ENCODE data around the gene LPCAT1.

LPCAT1 gene

DNA sequence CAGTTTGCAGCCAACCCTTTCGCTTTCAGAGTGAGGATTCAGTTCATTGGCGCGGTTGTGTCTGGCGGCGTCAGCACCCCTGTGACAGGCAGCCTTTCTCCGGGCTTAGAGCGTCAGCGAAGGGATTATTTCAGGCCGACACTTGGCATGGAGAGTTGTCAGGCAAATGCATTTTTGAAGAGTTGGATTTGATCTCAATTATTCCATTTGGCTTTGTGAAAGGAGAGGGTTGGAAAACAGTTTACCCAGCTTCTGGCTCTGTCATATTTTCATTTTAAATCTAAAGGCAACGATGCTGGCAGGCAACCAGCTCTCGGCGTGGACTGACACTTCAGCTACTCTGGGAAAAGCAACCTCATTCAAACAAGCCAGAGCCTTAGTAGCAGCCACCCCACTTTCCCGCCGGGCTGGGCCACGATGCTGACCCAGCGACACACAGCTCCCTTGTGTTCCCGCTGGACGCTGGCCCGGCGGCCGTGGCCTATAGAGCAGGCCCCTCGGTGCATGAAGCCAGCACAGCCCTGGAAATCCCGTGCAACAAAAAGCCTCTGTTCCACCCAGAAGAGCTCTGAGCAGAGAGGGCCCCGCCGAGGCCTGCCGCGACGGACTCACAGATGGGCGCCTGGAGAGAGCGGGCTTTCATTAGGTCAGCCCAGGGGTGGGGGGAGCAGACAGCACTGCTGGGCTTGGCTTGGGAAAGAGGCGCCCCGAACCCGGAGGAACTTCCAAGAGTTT, 28.9 kb upstream of the LPCAT1 start:
- Histone ChIP-seq H3K4me1 (ENCODE audit: control insufficient read depth, low read length) (no peaks in the 10 kb centered on the region), H3K4me3 (ENCODE audit: low read length) (no peak overlapping the region), H4K20me1 (ENCODE audit: control insufficient read depth, insufficient read depth, low read depth, low read length) (no peaks in the 10 kb centered on the region), H3K27me3 (ENCODE audit: control insufficient read depth, low read length) (peaks cover 3% of the 10 kb centered on the region; the same call in 1 of the 2 replicates), H3K79me2 (ENCODE audit: control insufficient read depth, low read length) (no peaks in the 10 kb centered on the region), H3F3A (ENCODE audit: control insufficient read depth, insufficient read depth) (no peaks in the 10 kb centered on the region), H3K4me2 (ENCODE audit: low read length) (no peak overlapping the region), H3K36me3 (ENCODE audit: control insufficient read depth, low read length) (no peaks in the 10 kb centered on the region), H3K27ac (ENCODE audit: low read depth, low read length) (no peak overlapping the region), H3K9me2 (replicated peaks; ENCODE audit: control insufficient read depth, low read length) (no peaks in the 10 kb centered on the region), H3K9me3 (ENCODE audit: control insufficient read depth, insufficient read depth, low read length) (no peaks in the 10 kb centered on the region)
- no peak for TF ChIP-seq EZH2phosphoT487 (IDR thresholded peaks at IDR 0.05; ENCODE audit: borderline replicate concordance, low read length)
- TF ChIP-seq, protein P1, sequence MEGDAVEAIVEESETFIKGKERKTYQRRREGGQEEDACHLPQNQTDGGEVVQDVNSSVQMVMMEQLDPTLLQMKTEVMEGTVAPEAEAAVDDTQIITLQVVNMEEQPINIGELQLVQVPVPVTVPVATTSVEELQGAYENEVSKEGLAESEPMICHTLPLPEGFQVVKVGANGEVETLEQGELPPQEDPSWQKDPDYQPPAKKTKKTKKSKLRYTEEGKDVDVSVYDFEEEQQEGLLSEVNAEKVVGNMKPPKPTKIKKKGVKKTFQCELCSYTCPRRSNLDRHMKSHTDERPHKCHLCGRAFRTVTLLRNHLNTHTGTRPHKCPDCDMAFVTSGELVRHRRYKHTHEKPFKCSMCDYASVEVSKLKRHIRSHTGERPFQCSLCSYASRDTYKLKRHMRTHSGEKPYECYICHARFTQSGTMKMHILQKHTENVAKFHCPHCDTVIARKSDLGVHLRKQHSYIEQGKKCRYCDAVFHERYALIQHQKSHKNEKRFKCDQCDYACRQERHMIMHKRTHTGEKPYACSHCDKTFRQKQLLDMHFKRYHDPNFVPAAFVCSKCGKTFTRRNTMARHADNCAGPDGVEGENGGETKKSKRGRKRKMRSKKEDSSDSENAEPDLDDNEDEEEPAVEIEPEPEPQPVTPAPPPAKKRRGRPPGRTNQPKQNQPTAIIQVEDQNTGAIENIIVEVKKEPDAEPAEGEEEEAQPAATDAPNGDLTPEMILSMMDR (IDR thresholded peaks at IDR 0.05; ENCODE audit: low read depth, low read length, poor library complexity, severe bottlenecking), result no peak

DNA sequence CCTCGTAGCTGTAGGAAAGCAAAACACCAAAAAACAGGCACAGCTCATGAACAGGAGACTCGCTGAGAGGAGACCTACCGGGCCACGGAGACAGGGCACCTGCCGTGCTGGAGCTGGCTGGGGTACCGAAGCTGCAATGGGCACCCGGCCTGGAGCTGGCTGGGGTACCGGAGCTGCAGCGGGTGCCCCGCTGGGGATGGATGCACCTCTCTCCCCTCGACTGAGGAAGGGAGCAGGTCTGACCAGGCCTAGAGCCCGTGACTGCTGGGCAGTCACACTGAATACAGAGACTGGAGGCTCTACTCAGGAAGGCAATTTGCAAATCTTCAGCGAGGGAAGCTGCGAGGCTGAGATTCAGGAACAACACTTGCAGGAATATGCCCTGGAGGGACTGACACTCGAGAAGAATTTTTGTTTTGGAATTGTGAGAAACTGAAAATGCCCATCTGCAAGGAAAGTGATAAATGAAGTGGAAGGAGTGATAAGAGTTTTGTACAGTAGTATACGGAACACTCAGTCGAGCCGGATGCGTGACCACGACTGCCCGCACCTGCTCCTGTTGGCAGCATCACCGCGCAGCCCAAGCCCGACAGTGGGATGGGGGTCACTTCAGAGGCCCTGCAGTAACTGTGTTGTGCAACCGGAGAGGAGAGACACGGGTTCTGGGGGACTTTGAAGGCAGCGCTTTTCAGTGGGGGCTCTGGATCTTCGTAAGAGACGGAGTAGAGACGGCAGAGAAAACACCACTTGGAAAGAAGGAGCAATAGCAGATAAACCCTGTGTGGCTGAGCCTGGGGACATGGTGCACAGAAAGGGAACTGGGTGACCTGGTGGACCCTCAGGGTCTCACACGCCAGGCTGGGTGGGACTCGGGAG, 27.9 kb upstream of the LPCAT1 start:
- Histone ChIP-seq H3K27me3 (ENCODE audit: control insufficient read depth, low read length) (0 out of 2 replicates have a peak, but pooled peaks cover 3% of the 10 kb centered on the region), H3K79me2 (ENCODE audit: control insufficient read depth, low read length) (no peaks in the 10 kb centered on the region), H3K9me2 (replicated peaks; ENCODE audit: control insufficient read depth, low read length) (no peaks in the 10 kb centered on the region), H3K4me1 (ENCODE audit: control insufficient read depth, low read length) (no peaks in the 10 kb centered on the region), H3K4me3 (ENCODE audit: low read length) (no peak overlapping the region), H3K27ac (ENCODE audit: low read depth, low read length) (no peak overlapping the region), H4K20me1 (ENCODE audit: control insufficient read depth, insufficient read depth, low read depth, low read length) (no peaks in the 10 kb centered on the region), H3F3A (ENCODE audit: control insufficient read depth, insufficient read depth) (no peaks in the 10 kb centered on the region), H3K9me3 (ENCODE audit: control insufficient read depth, insufficient read depth, low read length) (no peaks in the 10 kb centered on the region), H3K36me3 (ENCODE audit: control insufficient read depth, low read length) (no peaks in the 10 kb centered on the region), H3K4me2 (ENCODE audit: low read length) (no peak overlapping the region)
- TF ChIP-seq, protein P1 (IDR thresholded peaks at IDR 0.05; ENCODE audit: low read depth, low read length, poor library complexity, severe bottlenecking), result no peak
- no peak for TF ChIP-seq EZH2phosphoT487 (IDR thresholded peaks at IDR 0.05; ENCODE audit: borderline replicate concordance, low read length)

GRCh38 chr5:1550287-1551076, 26.7 kb upstream of the LPCAT1 start:
- H3K27ac ChIP-seq (ENCODE audit: low read depth, low read length), result no peak overlapping the region
- no peaks in the 10 kb centered on the region for H3K9me2 ChIP-seq (replicated peaks; ENCODE audit: control insufficient read depth, low read length)
- TF ChIP-seq, protein P1 (IDR thresholded peaks at IDR 0.05; ENCODE audit: low read depth, low read length, poor library complexity, severe bottlenecking), result no peak
- no peak for TF ChIP-seq EZH2phosphoT487 (IDR thresholded peaks at IDR 0.05; ENCODE audit: borderline replicate concordance, low read length)
- H3K27me3 ChIP-seq (ENCODE audit: control insufficient read depth, low read length), result 0 out of 2 replicates have a peak, but pooled peaks cover 3% of the 10 kb centered on the region
- H3K9me3 ChIP-seq (ENCODE audit: control insufficient read depth, insufficient read depth, low read length), result peaks cover 3% of the 10 kb centered on the region; the same call in 1 of the 2 replicates
- H3K4me1 ChIP-seq (ENCODE audit: control insufficient read depth, low read length), result no peaks in the 10 kb centered on the region
- H3K4me3 ChIP-seq (ENCODE audit: low read length), result no peak overlapping the region
- no peaks in the 10 kb centered on the region for H3F3A ChIP-seq (ENCODE audit: control insufficient read depth, insufficient read depth)
- H3K36me3 ChIP-seq (ENCODE audit: control insufficient read depth, low read length), result no peaks in the 10 kb centered on the region
- no peaks in the 10 kb centered on the region for H3K79me2 ChIP-seq (ENCODE audit: control insufficient read depth, low read length)
- H4K20me1 ChIP-seq (ENCODE audit: control insufficient read depth, insufficient read depth, low read depth, low read length), result no peaks in the 10 kb centered on the region
- no peak overlapping the region for H3K4me2 ChIP-seq (ENCODE audit: low read length)
